ENCODE data around the gene PLCH1.

PLCH1 gene

GRCh38 chr3:155683344-155683720 lies 61.5 kb downstream of the PLCH1 start:
- no peak for DNase-seq

DNA sequence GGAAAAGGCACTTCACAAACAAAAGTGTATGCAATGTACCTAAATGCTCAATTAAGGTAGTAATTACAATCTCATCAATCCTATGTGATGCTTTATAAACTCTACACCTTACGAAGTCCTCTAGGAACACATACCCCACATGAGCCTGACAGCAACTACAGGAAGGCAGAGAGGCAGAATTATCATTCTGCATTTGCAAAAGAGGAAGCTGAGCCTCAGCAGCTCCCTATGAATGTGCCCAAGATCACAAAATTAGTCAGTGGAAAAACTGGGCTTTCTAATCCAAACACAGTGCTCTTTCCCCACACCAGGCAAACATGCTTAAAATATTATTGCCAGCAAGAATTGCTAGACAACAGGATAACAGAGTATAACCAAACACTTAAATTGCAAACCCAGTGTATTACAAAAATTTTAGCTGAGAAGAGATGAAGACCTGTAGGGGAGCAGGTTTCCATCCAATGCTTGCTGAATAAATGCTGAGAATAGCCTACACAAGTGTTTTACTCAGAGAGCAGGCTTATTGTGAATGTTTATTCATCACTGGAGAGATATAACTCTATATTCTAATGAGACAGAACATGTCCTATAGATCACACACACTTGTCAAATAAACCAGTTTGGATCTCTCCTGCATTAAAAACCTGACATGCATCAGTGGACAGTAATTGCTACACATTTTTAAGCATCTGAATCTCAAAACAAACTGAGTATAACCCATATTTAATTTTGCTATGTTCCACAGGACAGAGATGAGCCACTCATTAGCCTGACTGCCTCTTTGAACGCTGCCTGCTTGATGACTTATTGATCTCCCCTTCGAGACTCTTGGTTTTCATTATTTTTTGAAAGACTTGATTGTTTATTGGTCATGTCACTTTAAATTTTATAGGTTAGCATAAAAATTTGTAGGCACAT lies 62.2 kb downstream of the PLCH1 start:
- DNase-seq = no peak

DNA sequence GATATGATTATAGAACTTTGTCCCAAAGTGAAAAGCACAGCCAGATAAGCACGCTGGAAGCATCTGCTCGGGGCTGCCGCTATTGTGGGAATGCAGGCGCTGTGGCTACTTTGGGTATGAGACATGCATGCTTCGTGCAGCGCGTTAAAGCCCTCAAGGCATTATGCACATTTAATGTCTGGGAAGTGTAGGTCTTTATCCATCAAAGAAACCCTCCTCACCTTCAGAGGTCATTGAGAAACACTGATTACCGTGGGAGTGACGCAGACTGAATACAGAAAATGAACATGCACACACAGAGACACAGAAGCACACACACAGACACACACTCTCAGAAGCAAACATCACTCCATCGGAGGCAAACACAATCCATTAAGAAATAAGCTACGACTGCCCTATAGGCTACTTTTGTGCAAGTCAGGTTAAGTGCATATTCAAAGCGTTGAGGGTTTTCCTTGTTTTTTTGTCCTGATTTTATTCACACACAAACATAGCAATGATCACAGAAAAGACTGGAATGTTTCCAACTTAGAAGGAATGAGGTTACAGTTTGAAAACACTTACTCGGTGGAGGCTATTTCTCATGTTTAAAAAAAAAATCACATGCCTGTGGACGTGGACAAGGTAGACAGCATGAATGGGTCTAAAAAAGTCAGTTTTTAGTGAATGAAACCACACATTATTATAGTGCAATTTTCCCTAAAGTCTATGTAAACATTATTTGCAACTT lies 68.5 kb downstream of the PLCH1 start:
- no peak for DNase-seq

DNA sequence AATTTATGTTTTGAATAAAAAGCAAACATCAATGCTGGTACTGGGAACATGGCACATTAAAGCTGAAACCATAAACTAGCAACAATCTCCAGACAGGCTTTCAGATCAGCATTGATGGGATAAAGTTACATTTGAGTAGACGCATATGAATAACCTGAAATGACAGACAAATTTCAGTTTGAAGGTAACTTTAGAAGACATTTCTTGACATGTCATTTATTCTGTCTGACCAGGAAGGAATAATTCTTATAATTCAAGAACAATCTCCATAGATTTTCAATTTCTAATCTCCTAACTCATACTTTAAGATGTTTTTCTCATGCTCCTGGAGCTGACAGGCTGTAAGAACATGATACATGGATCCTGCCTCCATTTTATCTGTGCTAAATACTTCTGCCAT lies 69.8 kb downstream of the PLCH1 start:
- DNase-seq = no peak

DNA sequence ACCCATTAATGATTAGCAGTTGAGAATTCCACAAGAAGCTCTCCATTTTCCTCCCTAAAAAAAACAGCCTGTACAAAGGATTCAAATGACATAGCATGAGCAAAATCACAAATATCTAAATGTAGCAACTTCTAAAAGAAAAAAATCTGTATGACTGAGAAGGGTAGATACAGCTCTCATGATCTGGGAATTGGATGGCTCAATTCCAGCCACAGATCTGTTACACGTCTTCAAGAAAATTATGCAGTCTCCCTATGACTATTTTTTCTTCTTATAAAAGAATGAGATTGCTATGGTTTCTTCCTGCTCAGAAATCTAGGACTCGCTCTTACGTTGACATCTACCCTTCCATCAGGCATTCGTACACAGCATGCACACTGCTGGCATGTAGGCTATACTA lies 71.5 kb downstream of the PLCH1 start:
- DNase-seq = no peak

DNA sequence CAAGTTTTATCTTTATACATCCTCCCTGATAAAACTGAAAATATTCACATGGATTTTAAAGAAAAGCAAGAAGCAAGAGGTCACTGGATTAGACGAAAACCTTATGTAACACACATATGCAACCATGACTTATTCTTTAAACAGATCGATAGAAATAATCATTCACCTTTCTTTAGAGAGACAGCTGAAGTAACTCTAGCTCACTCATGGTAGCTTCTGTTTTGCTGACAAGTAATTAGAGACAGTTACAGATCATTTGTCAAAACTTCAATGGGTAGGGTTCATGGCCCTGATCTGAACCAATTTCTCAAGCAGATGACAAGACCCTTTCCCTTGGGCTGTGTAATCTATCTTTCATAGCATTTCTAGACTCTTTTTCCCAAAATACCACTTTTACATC lies 74.5 kb downstream of the PLCH1 start:
- DNase-seq = no peak

GRCh38 chr3:155667988-155668387 lies 76.9 kb downstream of the PLCH1 start:
- no peak for DNase-seq

DNA sequence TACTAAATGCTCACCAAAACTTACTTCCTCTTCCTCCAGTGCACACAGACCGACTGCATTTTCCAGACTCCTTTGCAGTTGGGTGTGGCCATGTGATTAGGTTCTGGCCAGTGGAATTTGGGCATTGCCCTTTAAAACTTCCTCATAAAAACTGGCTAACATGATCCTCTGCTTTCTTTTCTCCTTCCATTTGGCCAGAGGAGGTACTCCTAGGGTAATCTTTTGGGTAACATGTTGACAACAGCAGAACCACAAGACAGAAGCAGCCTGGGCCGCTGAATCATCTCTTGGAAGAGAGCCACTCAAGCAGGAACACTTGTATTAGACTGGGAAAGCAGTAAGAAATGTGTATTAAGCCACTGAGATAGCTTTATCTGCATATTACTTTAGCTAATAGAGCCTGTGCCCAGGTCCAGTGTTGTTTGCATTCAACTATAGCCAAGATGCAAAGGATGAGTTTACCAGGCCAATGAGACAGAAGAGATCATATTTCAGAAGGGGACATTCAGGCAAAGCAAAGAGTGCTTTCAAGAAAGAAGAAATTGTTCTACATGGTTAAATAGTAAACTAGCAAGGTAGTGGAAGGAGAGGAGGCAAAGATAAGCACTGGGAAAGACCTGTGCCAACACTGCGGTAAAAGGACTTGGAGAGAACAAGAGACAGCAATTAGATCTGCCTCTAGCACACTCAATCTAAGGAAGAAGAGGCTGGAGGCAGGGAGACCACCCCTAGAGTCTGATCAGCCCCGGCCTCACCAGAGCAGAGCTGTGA lies 79.8 kb downstream of the PLCH1 start:
- DNase-seq = no peak

DNA sequence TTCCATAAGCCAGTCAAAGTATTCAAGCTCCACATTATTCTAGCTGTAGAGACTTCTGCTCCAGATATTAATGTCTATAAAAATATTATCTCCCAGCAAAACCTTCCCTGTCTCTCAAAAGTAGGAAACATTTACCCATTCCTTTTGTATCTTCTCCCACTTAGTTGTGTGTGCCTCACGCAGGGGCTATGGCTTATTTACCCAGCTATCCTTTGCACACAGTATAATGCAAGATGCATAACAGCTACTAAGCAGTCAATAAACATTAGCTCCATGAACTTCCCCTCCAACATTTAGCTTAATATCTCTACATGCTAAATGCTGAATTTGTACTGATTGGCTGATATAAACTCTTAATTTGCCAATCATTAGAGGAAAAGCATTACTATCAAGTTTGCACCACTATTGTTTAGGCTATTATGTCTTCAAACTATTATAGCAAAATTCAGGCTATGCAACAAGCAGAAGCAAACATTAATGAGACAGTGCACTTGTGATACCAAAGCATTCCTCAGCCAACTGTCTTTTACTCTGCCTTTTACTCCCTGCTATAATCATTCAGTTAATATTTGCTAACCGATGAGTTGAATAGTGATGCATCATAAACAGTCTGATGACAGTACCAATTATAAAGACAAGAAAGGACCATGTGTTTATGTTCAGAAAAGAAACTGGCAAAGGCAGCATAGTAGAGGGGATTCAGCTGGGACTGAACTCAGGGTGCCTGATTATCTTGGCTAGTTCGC lies 81.2 kb downstream of the PLCH1 start:
- no peak for DNase-seq

GRCh38 chr3:155661760-155662159 lies 83.1 kb downstream of the PLCH1 start:
- no peak for DNase-seq

DNA sequence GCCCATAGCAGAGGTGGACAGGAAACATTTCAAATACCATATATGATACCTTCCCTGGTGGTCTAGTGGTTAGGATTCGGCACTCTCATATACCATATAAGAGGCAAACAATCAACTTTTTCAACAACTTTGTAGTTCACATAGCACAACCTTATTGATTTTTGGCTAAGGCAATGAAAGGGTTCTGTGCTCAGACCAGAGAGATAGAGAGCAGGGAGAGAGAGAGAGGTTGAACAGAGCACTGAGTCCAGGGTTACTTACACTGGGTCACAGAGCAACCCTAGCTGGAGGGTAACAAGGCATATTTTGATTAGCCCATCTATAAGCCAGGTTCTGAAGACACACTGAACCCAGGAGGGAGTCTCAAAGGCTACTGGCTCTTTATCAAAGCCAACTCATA lies 83.8 kb downstream of the PLCH1 start:
- no peak for DNase-seq

- DNase-seq = no peak
Measured at GRCh38 chr3:155658671-155659261, 86.1 kb downstream of the PLCH1 start.

- DNase-seq = no peak
Measured at GRCh38 chr3:155658006-155658405, 86.9 kb downstream of the PLCH1 start.

- DNase-seq = no peak
Measured at GRCh38 chr3:155657161-155657560, 87.7 kb downstream of the PLCH1 start.

DNA sequence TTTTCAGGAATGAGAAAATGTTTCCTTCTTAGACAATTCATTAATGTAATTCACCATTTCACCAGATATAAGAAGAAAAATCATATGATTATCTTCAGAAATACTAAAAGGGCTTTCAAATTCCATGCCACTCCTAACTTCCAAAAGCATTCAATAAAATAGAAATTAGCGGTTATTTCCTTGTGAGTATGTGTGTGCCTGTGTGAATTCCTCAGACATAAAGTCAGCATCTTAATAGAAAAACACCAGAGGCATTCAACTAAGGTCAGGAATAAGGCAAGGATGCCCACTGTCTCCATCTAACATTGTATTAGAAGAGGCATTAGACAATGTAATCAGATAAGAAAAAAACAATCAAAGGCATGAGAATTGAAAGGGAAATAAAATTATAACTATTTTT lies 88.4 kb downstream of the PLCH1 start:
- DNase-seq = no peak

DNA sequence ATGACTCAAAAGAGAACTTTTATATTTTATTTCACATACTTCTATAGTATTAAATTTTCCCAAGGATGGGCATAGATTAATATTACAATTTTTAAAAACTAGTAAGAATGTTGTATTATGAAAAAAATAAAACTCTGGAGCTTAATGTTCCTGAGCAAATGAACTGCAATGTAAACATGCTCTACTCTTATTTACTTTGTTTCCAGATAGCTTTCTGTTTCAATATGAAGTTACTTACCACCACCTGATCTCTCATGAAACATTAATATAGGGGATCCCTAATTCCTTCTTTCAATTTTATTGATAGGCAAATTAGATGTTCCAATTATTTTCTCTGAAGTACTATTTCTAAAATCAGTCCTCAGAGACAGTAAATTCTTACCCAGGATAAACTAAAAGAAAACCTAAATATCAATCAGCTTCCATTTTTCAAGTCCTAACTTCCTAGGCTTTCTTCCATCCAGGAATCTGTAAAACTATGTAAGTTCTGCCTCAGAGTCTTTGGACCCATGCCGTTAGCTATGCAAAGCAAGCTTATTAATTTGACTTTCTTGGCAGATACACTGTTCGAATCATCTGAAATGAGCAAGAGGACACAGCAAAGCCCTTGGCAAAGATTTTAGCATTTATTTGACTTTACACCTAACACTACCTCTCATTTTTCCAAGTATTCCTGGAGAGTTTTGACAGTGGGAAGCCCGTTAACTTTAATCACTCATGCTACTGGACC lies 93.2 kb downstream of the PLCH1 start:
- DNase-seq = no peak

DNA sequence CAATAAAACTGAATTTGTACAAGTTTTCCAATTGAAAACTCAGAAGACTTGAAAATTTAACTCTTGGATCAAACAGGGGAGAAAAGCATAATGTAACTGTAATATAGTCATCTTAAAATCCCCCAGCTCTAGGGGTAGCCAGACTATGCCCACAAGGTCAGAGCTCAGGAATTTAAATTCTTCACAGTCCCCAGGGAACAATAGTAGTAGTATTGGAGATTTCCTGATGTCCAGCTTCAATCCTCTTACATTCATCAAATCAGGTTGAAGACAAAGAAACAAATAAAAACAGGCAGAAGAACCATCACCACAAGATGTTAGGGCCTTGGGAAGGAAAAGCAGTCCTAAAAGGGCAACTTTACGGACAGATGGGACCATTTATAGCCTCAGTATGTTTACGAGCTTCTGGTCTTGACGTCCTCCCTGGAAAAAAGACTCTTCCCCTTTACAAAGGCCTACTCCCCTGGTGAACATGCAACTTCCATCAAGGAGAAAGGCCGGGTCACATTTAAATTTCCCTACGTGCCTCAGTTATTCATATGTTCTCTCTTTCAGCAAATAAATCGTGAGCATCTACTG lies 96.8 kb downstream of the PLCH1 start:
- no peak for DNase-seq

DNA sequence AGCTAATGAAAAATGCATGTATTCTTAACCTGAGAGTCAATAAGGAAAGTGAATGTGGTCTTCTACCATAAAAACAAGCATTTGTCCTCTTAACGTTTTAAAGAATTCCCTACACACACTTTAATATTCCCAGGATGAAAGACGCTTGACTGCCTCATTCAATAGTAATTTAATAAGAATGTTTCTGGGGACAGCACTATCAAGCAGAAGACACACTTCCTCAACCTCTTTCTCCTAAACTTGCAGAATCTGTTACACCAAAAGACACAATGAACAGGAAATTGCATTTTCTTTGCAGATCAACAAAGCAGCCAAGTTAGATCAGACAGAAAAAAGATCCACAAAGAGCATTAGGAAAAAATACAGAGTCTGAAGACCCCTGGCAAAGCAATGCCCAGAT lies 97.7 kb downstream of the PLCH1 start:
- DNase-seq = no peak

DNA sequence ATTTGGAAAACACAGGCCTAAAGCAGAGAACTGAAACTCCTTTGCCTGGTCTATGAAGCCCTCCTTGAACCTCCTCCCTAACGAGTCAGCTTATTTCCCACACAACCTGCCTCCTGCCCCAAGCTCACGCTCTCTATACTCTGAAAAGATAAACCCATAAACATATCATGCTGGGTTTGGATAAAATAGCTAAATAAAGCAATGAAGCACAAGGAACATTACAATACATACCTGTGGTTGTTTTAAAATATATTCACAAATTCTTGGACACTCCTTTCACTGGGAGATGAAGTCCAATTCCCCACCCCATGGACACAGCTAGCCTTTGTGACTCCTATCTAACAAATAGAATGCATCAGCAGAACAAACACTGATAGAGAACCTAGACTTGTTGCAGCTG lies 98.2 kb downstream of the PLCH1 start:
- no peak for DNase-seq

DNA sequence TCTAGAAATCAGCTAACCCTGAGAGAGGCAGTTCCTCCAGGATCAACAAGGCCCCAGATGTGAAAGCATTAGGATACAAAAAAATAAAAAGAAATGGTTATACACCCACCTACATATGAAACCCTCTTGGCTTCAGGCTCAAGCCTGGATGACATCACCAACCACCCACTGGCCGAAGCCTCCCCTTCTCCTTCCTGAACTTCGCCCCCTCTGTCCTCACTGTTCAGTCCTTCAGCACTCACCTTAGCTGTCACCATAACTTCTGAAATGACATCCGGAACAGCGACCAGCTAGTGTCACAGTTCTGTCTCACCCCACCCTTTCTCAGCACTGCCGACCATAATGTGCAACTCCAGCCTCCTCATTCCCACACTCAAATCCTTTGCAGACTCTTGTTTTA lies 98.7 kb downstream of the PLCH1 start:
- no peak for DNase-seq

- DNase-seq = no peak
Measured at GRCh38 chr3:155643581-155644165, 101.2 kb downstream of the PLCH1 start.

Measured in NCI-H748 treated with DMSO at 0.1 percent for 48 hours (cell line).